DND-41 (cell line): ENCODE data around the gene AKAP1.

Source experiments
- CTCF ChIP-seq: IDR thresholded peaks from 2 replicates; pipeline ENCODE4 v1.5.1; 2012; ENCODE audit warnings: borderline replicate concordance, low read length, moderate library complexity, mild to moderate bottlenecking; ENCODE audit not compliant: poor library complexity, severe bottlenecking; ENCODE audit errors: extremely low read depth
- EZH2 ChIP-seq: IDR thresholded peaks from 3 replicates; pipeline ENCODE4 v1.6.1; 2012; ENCODE audit warnings: borderline replicate concordance, low read depth, mild to moderate bottlenecking, moderate library complexity, low read length, inconsistent platforms; ENCODE audit not compliant: severe bottlenecking

GRCh38 chr17:57073626-57074025 lies 11.4 kb upstream of the AKAP1 start:
- TF ChIP-seq CTCF (no peak), EZH2 (no peak)
